Activated CD8-positive, alpha-beta memory T cell treated with anti-CD3 and anti-CD28 coated beads for 48 hours (primary cell): ENCODE results near the gene PIGM.

Source experiments
- DNase-seq, 3 experiments: peaks; one replicate each; pipeline ENCODE4 v3.0.0-alpha.2; 2020; ENCODE audit warnings: low read depth in 2 of 3, low spot score in 2 of 3

The PIGM gene

GRCh38 chr1:160031365-160032164, at the start of gene PIGM:
PIGM (minus strand) TSS chr1:160031990; CDS start chr1:160031739, 251 bp downstream.
- peak; percentile 78 to 85 (median 82) for DNase-seq

- no peak for DNase-seq
These were observed 49.6 kb upstream of the PIGM start, which contains the start of gene KCNJ9 for GRCh38 chr1:160081261-160081936. KCNJ9 (plus strand) TSS chr1:160081538; CDS start chr1:160084031, 2,493 bp downstream.

- DNase-seq = no peak
These were observed 48.8 kb upstream of the PIGM start for GRCh38 chr1:160080381-160081100.

- no peak for DNase-seq
These were observed 47.7 kb upstream of the PIGM start for GRCh38 chr1:160079448-160079847.

GRCh38 chr1:160078512-160079195, 46.9 kb upstream of the PIGM start:
- peak in 1 of 3 experiments; percentile 47 for DNase-seq

GRCh38 chr1:160077486-160077885, 45.7 kb upstream of the PIGM start:
- DNase-seq = no peak

GRCh38 chr1:160076295-160076694, 44.5 kb upstream of the PIGM start:
- no peak for DNase-seq

- no peak for DNase-seq
These were observed 44.0 kb upstream of the PIGM start for GRCh38 chr1:160075836-160076235.

GRCh38 chr1:160074865-160075264, 43.1 kb upstream of the PIGM start:
- no peak for DNase-seq

- DNase-seq = no peak
These were observed 39.5 kb upstream of the PIGM start for GRCh38 chr1:160071289-160071688.

GRCh38 chr1:160070243-160071163, 38.7 kb upstream of the PIGM start:
- DNase-seq = peak; percentile 26 to 52 (median 41)

GRCh38 chr1:160069460-160070231, 37.9 kb upstream of the PIGM start, which contains the start of gene KCNJ10:
KCNJ10 (minus strand) TSS chr1:160070160; CDS start chr1:160042532, 27,628 bp downstream.
- no peak for DNase-seq

- DNase-seq = no peak
These were observed 36.4 kb upstream of the PIGM start for GRCh38 chr1:160068225-160068624.

- DNase-seq = no peak
These were observed 35.3 kb upstream of the PIGM start for GRCh38 chr1:160066829-160067745.

GRCh38 chr1:160064746-160065145, 33.0 kb upstream of the PIGM start:
- no peak for DNase-seq

GRCh38 chr1:160064164-160064563, 32.4 kb upstream of the PIGM start:
- no peak for DNase-seq

GRCh38 chr1:160063176-160063575, 31.4 kb upstream of the PIGM start:
- no peak for DNase-seq

- no peak for DNase-seq
These were observed 30.4 kb upstream of the PIGM start for GRCh38 chr1:160062230-160062532.
